ENCODE results near the gene PRKCB.
A peak's percentile ranks its signal among the peaks of the same experiment; 100 is the strongest.

PRKCB gene

GRCh38 chr16:23943604-23944003 is 107.8 kb downstream of the PRKCB start:
- DNase-seq (ENCODE audit: low read depth) = no peak

GRCh38 chr16:23944381-23944780 is 108.6 kb downstream of the PRKCB start:
- no peak for DNase-seq (ENCODE audit: low read depth)

- DNase-seq (ENCODE audit: low read depth) = no peak
These were observed 109.5 kb downstream of the PRKCB start for GRCh38 chr16:23945243-23945642.

GRCh38 chr16:23947838-23948237 is 112.1 kb downstream of the PRKCB start:
- no peak for DNase-seq (ENCODE audit: low read depth)

- DNase-seq (ENCODE audit: low read depth) = peak; percentile 32
These were observed 113.2 kb downstream of the PRKCB start for GRCh38 chr16:23948949-23949411.

- peak; percentile 50 for DNase-seq (ENCODE audit: low read depth)
These were observed 114.0 kb downstream of the PRKCB start for GRCh38 chr16:23949630-23950290.

GRCh38 chr16:23950291-23950894 is 114.6 kb downstream of the PRKCB start:
- DNase-seq (ENCODE audit: low read depth) = no peak

GRCh38 chr16:23950898-23951297 is 115.1 kb downstream of the PRKCB start:
- no peak for DNase-seq (ENCODE audit: low read depth)

- peak; percentile 30 for DNase-seq (ENCODE audit: low read depth)
These were observed 116.6 kb downstream of the PRKCB start for GRCh38 chr16:23952128-23952970.

GRCh38 chr16:23952971-23953300 is 117.2 kb downstream of the PRKCB start:
- no peak for DNase-seq (ENCODE audit: low read depth)

GRCh38 chr16:23953476-23953875 is 117.7 kb downstream of the PRKCB start:
- no peak for DNase-seq (ENCODE audit: low read depth)

GRCh38 chr16:23955088-23955487 is 119.3 kb downstream of the PRKCB start:
- DNase-seq (ENCODE audit: low read depth) = no peak

- DNase-seq (ENCODE audit: low read depth) = no peak
These were observed 121.5 kb downstream of the PRKCB start for GRCh38 chr16:23957287-23957686.

- DNase-seq (ENCODE audit: low read depth) = no peak
These were observed 123.4 kb downstream of the PRKCB start for GRCh38 chr16:23959072-23959751.

GRCh38 chr16:23959752-23960072 is 123.9 kb downstream of the PRKCB start:
- no peak for DNase-seq (ENCODE audit: low read depth)

- no peak for DNase-seq (ENCODE audit: low read depth)
These were observed 124.5 kb downstream of the PRKCB start for GRCh38 chr16:23960081-23960885.

GRCh38 chr16:23962001-23962400 is 126.2 kb downstream of the PRKCB start:
- no peak for DNase-seq (ENCODE audit: low read depth)

- DNase-seq (ENCODE audit: low read depth) = no peak
These were observed 128.4 kb downstream of the PRKCB start for GRCh38 chr16:23964136-23964535.

- DNase-seq (ENCODE audit: low read depth) = no peak
These were observed 129.5 kb downstream of the PRKCB start for GRCh38 chr16:23965137-23965733.

GRCh38 chr16:23966597-23967394 is 131.0 kb downstream of the PRKCB start:
- DNase-seq (ENCODE audit: low read depth) = no peak

- no peak for DNase-seq (ENCODE audit: low read depth)
These were observed 132.0 kb downstream of the PRKCB start for GRCh38 chr16:23967775-23968174.

Data from activated gamma-delta T cell treated with anti-CD3 and anti-CD28 coated beads, Interleukin-2, amount 50 U/mL, for 16 hours (primary cell).